Breast epithelium (tissue), 4 donors: ENCODE results near the gene PRRT1B. TPM values are rescaled to one million over a fixed set of nuclear protein-coding genes. Genes with fewer than 3 reads are reported as not detected.

Experiments
- DNase-seq, 2 donors: peaks; one replicate each; pipeline ENCODE4 v3.0.0-alpha.2; 2019; ENCODE audit warnings: low spot score in 2 of 2
- H3K27ac ChIP-seq, 2 donors: fragments of 200-600 bp; sonication (generic) in 1 of 2; one replicate each; pipeline ENCODE4 v1.5.1; 2016 to 2019; ENCODE audit warnings: mild to moderate bottlenecking in 1 of 2
- H3K27me3 ChIP-seq, 2 donors: fragments of 200-600 bp; sonication (generic) in 1 of 2; one replicate each; pipeline versions ENCODE4 v1.5.1 to v1.6.0; 2017 to 2019; ENCODE audit warnings: control low read depth in 1 of 2, mild to moderate bottlenecking in 1 of 2
- H3K36me3 ChIP-seq: fragments of 200-600 bp; one replicate; pipeline ENCODE4 v1.5.1; 2019
- H3K4me1 ChIP-seq, 2 donors: fragments of 200-600 bp; sonication (generic); one replicate each; pipeline ENCODE4 v1.5.1; 2016 to 2019; ENCODE audit warnings: control low read depth in 1 of 2
- H3K4me3 ChIP-seq, 3 donors: fragments of 200-600 bp; sonication (generic); 1 replicate in 2 of 3; 2 replicates in 1 of 3; pipeline ENCODE4 v1.5.1; 2016 to 2019; ENCODE audit warnings: mild to moderate bottlenecking in 3 of 3, moderate library complexity in 2 of 3
- H3K9me3 ChIP-seq, 2 donors: fragments of 200-600 bp; sonication (generic) in 1 of 2; one replicate each; pipeline ENCODE4 v1.5.1; 2016 to 2019; ENCODE audit warnings: control low read depth in 1 of 2
- POLR2A ChIP-seq: fragments of 450-650 bp; IDR thresholded peaks from one replicate; pipeline ENCODE4 v1.6.1; 2016; ENCODE audit warnings: antibody characterized with exemption, mild to moderate bottlenecking, moderate library complexity
- POLR2AphosphoS5 ChIP-seq, 3 donors: sonication (generic); formaldehyde crosslinking; IDR thresholded peaks; one replicate each; pipeline ENCODE4 v1.6.1; 2017; ENCODE audit warnings: antibody characterized with exemption in 3 of 3
- intact Hi-C: fragments of 100-400 bp; cut with DNase I; formaldehyde crosslinking; loops from one replicate; pipeline ENCODE4 v1.15.1; 2023; ENCODE audit warnings: low total_unique reads
- total RNA-seq, 3 donors: library from RNA; depleted of rRNA; stranded (reverse); fragments of >200 nt; gene quantifications; one replicate each; pipeline ENCODE4 v1.1.0, GENCODE V29; 2016
- TF ChIP-seq, protein P1 (sequence below), 3 donors: fragments of 450-650 bp; IDR thresholded peaks; one replicate each; pipeline ENCODE4 v1.5.1; 2016 to 2017; ENCODE audit warnings: antibody characterized with exemption in 3 of 3, mild to moderate bottlenecking in 3 of 3, moderate library complexity in 3 of 3

Gene PRRT1B
- total RNA-seq, 3 donors from 2014 or later, result 0.33 TPM; not detected in 2

- Histone ChIP-seq H3K27ac (no peak overlapping the region), H3K4me3 (no peak overlapping the region), H3K9me3 (no peaks in the 10 kb centered on the region), H3K36me3 (no peaks in the 10 kb centered on the region), H3K27me3 (no peaks in the 10 kb centered on the region), H3K4me1 (no peaks in the 10 kb centered on the region)
- TF ChIP-seq, protein P1, sequence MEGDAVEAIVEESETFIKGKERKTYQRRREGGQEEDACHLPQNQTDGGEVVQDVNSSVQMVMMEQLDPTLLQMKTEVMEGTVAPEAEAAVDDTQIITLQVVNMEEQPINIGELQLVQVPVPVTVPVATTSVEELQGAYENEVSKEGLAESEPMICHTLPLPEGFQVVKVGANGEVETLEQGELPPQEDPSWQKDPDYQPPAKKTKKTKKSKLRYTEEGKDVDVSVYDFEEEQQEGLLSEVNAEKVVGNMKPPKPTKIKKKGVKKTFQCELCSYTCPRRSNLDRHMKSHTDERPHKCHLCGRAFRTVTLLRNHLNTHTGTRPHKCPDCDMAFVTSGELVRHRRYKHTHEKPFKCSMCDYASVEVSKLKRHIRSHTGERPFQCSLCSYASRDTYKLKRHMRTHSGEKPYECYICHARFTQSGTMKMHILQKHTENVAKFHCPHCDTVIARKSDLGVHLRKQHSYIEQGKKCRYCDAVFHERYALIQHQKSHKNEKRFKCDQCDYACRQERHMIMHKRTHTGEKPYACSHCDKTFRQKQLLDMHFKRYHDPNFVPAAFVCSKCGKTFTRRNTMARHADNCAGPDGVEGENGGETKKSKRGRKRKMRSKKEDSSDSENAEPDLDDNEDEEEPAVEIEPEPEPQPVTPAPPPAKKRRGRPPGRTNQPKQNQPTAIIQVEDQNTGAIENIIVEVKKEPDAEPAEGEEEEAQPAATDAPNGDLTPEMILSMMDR (IDR thresholded peaks at IDR 0.05), result no peak
- TF ChIP-seq POLR2A (no peak), POLR2AphosphoS5 (IDR thresholded peaks at IDR 0.05) (no peak)
- intact Hi-C loops, result no loop called here
- DNase-seq, result no peak
These were observed 42.0 kb downstream of the PRRT1B start for GRCh38 chr9:131587331-131587730.

DNA sequence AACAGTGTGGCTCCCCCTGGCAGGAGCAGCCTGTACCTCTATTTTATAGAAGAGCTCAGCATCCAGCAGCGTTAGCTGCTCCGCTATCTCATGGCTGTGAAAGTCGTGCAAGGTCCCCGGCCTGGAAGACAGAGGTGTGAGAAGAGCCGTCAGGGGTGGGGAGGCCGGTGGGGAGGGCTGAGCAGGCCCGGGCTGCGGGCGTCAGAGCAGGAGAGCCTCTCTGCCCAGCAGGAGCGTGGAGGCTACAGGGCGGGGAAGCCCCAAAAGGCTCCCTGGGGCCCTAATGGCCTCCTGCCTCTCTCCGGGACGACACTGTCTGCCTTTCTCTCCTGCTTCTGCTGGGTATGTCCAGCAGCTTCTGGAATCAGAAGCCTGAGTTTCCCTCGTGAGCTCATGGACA, 42.6 kb downstream of the PRRT1B start:
- Histone ChIP-seq H3K9me3 (no peaks in the 10 kb centered on the region), H3K27ac (no peak overlapping the region), H3K4me1 (no peaks in the 10 kb centered on the region), H3K36me3 (no peaks in the 10 kb centered on the region), H3K27me3 (no peaks in the 10 kb centered on the region), H3K4me3 (no peak overlapping the region)
- no peak for DNase-seq
- TF ChIP-seq POLR2AphosphoS5 (IDR thresholded peaks at IDR 0.05) (no peak), POLR2A (no peak)
- TF ChIP-seq, protein P1 (IDR thresholded peaks at IDR 0.05), result no peak
- intact Hi-C loops, result no loop called here

DNA sequence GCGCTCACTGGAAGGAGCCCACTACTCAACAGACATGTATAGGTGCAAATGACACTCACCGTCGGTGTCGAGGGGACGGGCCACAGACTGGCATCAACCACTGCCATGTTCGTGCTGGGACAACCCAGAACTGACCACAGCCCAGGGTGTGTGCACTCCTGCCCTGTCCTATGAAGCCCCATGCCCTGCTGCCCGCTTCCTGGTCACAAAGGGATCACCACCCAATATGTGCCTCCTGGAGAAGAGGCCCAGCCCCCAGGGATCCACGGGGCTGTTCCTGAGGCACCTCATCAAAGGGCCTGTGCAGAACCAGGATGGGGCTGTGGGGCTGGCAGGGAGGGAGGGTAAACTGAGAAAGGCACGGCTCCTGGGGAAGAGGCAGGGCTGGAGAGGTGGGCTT, 43.1 kb downstream of the PRRT1B start:
- Histone ChIP-seq H3K4me1 (no peaks in the 10 kb centered on the region), H3K27me3 (no peaks in the 10 kb centered on the region), H3K4me3 (no peak overlapping the region), H3K27ac (no peak overlapping the region), H3K36me3 (no peaks in the 10 kb centered on the region), H3K9me3 (no peaks in the 10 kb centered on the region)
- DNase-seq, result no peak
- intact Hi-C loops, result no loop called here
- TF ChIP-seq POLR2A (no peak), POLR2AphosphoS5 (IDR thresholded peaks at IDR 0.05) (no peak)
- TF ChIP-seq, protein P1 (IDR thresholded peaks at IDR 0.05), result no peak

- intact Hi-C loops, result no loop called here
- Histone ChIP-seq H3K27ac (no peak overlapping the region), H3K4me1 (no peaks in the 10 kb centered on the region), H3K27me3 (no peaks in the 10 kb centered on the region), H3K9me3 (no peaks in the 10 kb centered on the region), H3K4me3 (no peak overlapping the region), H3K36me3 (no peaks in the 10 kb centered on the region)
- TF ChIP-seq, protein P1 (IDR thresholded peaks at IDR 0.05), result no peak
- no peak for TF ChIP-seq POLR2AphosphoS5 (IDR thresholded peaks at IDR 0.05)
- no peak for TF ChIP-seq POLR2A
- DNase-seq, result no peak
These were observed 43.9 kb downstream of the PRRT1B start for GRCh38 chr9:131589124-131589711.

DNA sequence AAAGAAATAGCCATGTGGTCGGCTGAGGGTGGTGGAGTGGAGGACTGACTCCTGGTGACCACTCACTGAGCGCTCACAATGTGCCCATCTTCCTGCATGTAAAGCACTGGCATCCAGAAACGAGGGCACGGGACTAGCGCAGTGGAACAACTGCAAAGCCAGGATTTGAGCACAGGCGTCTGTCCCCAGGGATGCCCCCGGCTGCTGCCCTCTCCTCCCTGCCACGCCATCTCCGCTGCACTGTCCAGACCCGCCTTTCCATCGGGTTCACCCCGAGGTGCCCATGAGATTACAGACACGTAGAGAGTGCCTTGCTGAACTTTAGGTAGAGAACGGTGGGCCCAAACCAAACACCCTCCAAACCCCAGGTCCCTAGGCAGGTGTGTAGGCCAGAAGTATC, 44.7 kb downstream of the PRRT1B start:
- Histone ChIP-seq H3K4me3 (no peak overlapping the region), H3K9me3 (no peaks in the 10 kb centered on the region), H3K4me1 (no peaks in the 10 kb centered on the region), H3K27me3 (no peaks in the 10 kb centered on the region), H3K27ac (no peak overlapping the region), H3K36me3 (peaks cover 5% of the 10 kb centered on the region)
- DNase-seq, result no peak
- TF ChIP-seq, protein P1 (IDR thresholded peaks at IDR 0.05), result no peak
- TF ChIP-seq POLR2AphosphoS5 (IDR thresholded peaks at IDR 0.05), result no peak
- no peak for TF ChIP-seq POLR2A
- intact Hi-C loops, result loop anchor here (5.0 kb wide), 1 partner anchor 152 kb away; the partner anchor contains the start of gene RAPGEF1
